Prostate gland (tissue), 2 donors: ENCODE measurements around the gene IGSF10. TPM values are rescaled to one million over a fixed set of nuclear protein-coding genes. Genes with fewer than 3 reads are reported as not detected.
"Not testable (repeated sequence)": the region's sequence is repeated elsewhere in the genome, so short reads cannot be mapped to it uniquely, and the experiment has no call there.

Experiments
- DNase-seq: peaks from one replicate; pipeline ENCODE4 v3.0.0-alpha.2; 2019; ENCODE audit warnings: low spot score
- H3K27ac ChIP-seq, 2 donors: fragments of 200-600 bp; sonication (generic); 2 replicates each; pipeline ENCODE4 v1.5.1; 2017 to 2019
- H3K27me3 ChIP-seq: fragments of 200-600 bp; sonication (generic); replicated peaks from 2 replicates; pipeline ENCODE4 v1.5.1; 2019; ENCODE audit not compliant: insufficient read depth
- H3K36me3 ChIP-seq, 2 donors: fragments of 200-600 bp; sonication (generic); 1 replicate in 1 of 2; 2 replicates in 1 of 2; pipeline versions ENCODE4 v1.5.1 to v1.8.1; 2017 to 2019
- H3K4me1 ChIP-seq: fragments of 200-600 bp; sonication (generic); replicated peaks from 2 replicates; pipeline ENCODE4 v1.5.1; 2019
- H3K4me3 ChIP-seq, 2 donors: fragments of 200-600 bp; sonication (generic); 2 replicates each; pipeline ENCODE4 v1.5.1; 2017 to 2019
- H3K9me3 ChIP-seq: fragments of 200-600 bp; sonication (generic); 2 replicates; pipeline ENCODE4 v1.5.1; 2017
- POLR2A ChIP-seq: fragments of 450-650 bp; IDR thresholded peaks from one replicate; pipeline ENCODE4 v1.6.1; 2016; ENCODE audit warnings: antibody characterized with exemption, mild to moderate bottlenecking
- POLR2AphosphoS5 ChIP-seq: sonication (generic); formaldehyde crosslinking; IDR thresholded peaks from one replicate; pipeline ENCODE4 v1.6.1; 2017; ENCODE audit warnings: antibody characterized with exemption
- WGBS: methylation state at CpG from one replicate; pipeline ENCODE4 v1.1.5; 2018; 5-methylcytosine and 5-hydroxymethylcytosine counted together
- intact Hi-C: fragments of 100-400 bp; cut with DNase I; formaldehyde crosslinking; loops from one replicate; pipeline ENCODE4 v1.14.2; 2022
- total RNA-seq, 2 donors: library from RNA; depleted of rRNA; stranded (reverse); fragments of >200 nt; gene quantifications; one replicate each; pipeline ENCODE4 v1.1.0, GENCODE V29; 2016
- TF ChIP-seq, protein P1 (sequence below), 4 experiments: fragments of 200-600 bp in 2 of 4; fragments of 450-650 bp in 2 of 4; sonication (generic) in 2 of 4; IDR thresholded peaks; 1 replicate in 3 of 4; 2 replicates in 1 of 4; pipeline ENCODE4 v1.5.1; 2016 to 2019; ENCODE audit warnings: antibody characterized with exemption in 4 of 4, mild to moderate bottlenecking in 2 of 4, moderate library complexity in 2 of 4

Gene IGSF10, protein sequence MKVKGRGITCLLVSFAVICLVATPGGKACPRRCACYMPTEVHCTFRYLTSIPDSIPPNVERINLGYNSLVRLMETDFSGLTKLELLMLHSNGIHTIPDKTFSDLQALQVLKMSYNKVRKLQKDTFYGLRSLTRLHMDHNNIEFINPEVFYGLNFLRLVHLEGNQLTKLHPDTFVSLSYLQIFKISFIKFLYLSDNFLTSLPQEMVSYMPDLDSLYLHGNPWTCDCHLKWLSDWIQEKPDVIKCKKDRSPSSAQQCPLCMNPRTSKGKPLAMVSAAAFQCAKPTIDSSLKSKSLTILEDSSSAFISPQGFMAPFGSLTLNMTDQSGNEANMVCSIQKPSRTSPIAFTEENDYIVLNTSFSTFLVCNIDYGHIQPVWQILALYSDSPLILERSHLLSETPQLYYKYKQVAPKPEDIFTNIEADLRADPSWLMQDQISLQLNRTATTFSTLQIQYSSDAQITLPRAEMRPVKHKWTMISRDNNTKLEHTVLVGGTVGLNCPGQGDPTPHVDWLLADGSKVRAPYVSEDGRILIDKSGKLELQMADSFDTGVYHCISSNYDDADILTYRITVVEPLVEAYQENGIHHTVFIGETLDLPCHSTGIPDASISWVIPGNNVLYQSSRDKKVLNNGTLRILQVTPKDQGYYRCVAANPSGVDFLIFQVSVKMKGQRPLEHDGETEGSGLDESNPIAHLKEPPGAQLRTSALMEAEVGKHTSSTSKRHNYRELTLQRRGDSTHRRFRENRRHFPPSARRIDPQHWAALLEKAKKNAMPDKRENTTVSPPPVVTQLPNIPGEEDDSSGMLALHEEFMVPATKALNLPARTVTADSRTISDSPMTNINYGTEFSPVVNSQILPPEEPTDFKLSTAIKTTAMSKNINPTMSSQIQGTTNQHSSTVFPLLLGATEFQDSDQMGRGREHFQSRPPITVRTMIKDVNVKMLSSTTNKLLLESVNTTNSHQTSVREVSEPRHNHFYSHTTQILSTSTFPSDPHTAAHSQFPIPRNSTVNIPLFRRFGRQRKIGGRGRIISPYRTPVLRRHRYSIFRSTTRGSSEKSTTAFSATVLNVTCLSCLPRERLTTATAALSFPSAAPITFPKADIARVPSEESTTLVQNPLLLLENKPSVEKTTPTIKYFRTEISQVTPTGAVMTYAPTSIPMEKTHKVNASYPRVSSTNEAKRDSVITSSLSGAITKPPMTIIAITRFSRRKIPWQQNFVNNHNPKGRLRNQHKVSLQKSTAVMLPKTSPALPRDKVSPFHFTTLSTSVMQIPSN (N-terminal part only)
- 1 to 10 TPM in 1 of 2 donors, not detected in 1; 5.4 TPM for total RNA-seq

- TF ChIP-seq, protein P1, sequence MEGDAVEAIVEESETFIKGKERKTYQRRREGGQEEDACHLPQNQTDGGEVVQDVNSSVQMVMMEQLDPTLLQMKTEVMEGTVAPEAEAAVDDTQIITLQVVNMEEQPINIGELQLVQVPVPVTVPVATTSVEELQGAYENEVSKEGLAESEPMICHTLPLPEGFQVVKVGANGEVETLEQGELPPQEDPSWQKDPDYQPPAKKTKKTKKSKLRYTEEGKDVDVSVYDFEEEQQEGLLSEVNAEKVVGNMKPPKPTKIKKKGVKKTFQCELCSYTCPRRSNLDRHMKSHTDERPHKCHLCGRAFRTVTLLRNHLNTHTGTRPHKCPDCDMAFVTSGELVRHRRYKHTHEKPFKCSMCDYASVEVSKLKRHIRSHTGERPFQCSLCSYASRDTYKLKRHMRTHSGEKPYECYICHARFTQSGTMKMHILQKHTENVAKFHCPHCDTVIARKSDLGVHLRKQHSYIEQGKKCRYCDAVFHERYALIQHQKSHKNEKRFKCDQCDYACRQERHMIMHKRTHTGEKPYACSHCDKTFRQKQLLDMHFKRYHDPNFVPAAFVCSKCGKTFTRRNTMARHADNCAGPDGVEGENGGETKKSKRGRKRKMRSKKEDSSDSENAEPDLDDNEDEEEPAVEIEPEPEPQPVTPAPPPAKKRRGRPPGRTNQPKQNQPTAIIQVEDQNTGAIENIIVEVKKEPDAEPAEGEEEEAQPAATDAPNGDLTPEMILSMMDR (IDR thresholded peaks at IDR 0.05) = no peak
- TF ChIP-seq POLR2A (no peak), POLR2AphosphoS5 (no peak)
- H3K9me3 ChIP-seq = no peaks in the 10 kb centered on the region
- H3K27ac ChIP-seq = no peak within 1 kb of the TSS
- DNase-seq = no peak
- no peaks in the 10 kb centered on the region for H3K36me3 ChIP-seq
- intact Hi-C loops = no loop called here
- peak within 1 kb of the TSS; percentile 8 to 18 for H3K4me3 ChIP-seq
- H3K27me3 ChIP-seq = no peaks in the 10 kb centered on the region
- WGBS = 12% methylated on average over 40 of the region's 40 CpGs
- H3K4me1 ChIP-seq = no peaks in the 10 kb centered on the region
These were observed at the start of gene IGSF10 for GRCh38 chr3:151460774-151461450. TSS of gene IGSF10 (minus strand) at chr3:151461061. CDS start at chr3:151458709, 2,352 bp downstream.

DNA sequence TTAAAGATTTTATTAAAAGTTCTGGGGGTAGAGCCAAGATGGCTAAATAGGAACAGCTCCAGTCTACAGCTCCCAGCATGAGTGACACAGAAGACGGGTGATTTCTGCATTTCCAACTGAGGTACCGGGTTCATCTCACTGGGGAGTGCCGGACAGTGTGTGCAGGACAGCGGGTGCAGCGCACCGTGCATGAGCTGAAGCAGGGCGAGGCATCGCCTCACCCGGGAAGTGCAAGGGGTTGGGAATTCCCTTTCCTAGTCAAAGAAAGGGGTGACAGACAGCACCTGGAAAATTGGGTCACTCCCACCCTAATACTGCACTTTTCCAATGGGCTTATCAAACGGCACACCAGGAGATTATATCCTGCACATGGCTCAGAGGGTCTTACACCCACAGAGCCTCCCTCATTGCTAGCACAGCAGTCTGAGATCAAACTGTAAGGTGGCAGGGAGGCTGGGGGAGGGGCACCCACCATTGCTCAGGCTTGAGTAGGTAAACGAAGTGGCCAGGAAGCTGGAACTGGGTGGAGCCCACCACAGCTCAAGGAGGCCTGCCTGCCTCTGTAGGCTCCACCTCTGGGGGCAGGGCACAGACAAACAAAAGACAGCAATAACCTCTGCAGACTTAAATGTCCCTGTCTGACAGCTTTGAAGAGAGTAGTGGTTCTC is 48.7 kb upstream of the IGSF10 start:
- H3K4me3 ChIP-seq, H3K27me3 ChIP-seq, H3K27ac ChIP-seq, H3K36me3 ChIP-seq, H3K9me3 ChIP-seq, H3K4me1 ChIP-seq, DNase-seq, intact Hi-C loops: not testable (repeated sequence)
- WGBS = 92% methylated on average over 11 of the region's 11 CpGs

DNA sequence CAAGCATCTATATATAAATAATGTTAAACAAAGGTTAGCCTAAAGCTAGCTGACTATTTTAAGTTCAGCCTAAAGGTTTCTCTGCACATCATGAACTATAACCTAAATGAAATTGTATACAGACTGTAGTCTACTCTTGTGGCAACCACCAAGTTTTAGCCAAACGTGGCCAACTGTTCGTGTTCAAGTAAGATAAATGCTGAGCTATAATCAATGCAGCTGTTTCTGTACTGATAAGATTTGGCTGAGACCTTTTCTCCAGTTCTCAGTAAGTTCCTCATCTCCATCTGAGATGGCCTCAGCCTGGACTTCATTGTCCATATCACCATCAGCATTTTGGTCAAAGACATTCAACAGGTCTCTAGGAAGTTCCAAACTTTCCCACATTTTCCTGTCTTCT is 43.7 kb upstream of the IGSF10 start:
- intact Hi-C loops = no loop called here
- H3K4me1 ChIP-seq = no peaks in the 10 kb centered on the region

GRCh38 chr3:151503074-151503473 is 42.2 kb upstream of the IGSF10 start:
- intact Hi-C loops = no loop called here
- TF ChIP-seq POLR2AphosphoS5 (no peak), POLR2A (no peak)
- TF ChIP-seq, protein P1 (IDR thresholded peaks at IDR 0.05) = no peak
- H3K27ac ChIP-seq = no peak overlapping the region
- no peaks in the 10 kb centered on the region for H3K4me1 ChIP-seq
- no peak for DNase-seq
- H3K27me3 ChIP-seq = no peaks in the 10 kb centered on the region
- no peaks in the 10 kb centered on the region for H3K36me3 ChIP-seq
- no peak overlapping the region for H3K4me3 ChIP-seq
- 76% methylated on average over 1 of the region's 1 CpG for WGBS
- no peaks in the 10 kb centered on the region for H3K9me3 ChIP-seq

More for the DNA sequence above, 43.7 kb upstream of the IGSF10 start:
- WGBS = 90% methylated on average over 2 of the region's 2 CpGs
- Histone ChIP-seq H3K4me3 (no peak overlapping the region), H3K36me3 (no peaks in the 10 kb centered on the region), H3K27me3 (no peaks in the 10 kb centered on the region), H3K27ac (no peak overlapping the region), H3K9me3 (no peaks in the 10 kb centered on the region)
- DNase-seq = no peak
- TF ChIP-seq, protein P1 (IDR thresholded peaks at IDR 0.05) = no peak
- no peak for TF ChIP-seq POLR2AphosphoS5
- no peak for TF ChIP-seq POLR2A
